Activated T-cell treated with anti-CD3 and anti-CD28 coated beads, Interleukin-2, amount 50 U/mL, for 48 hours (primary cell): Measurements from ENCODE around the gene IQCN.

ENCODE experiments used
- DNase-seq, 2 experiments: peaks; one replicate each; pipeline ENCODE4 v3.0.0-alpha.2; 2020

IQCN gene

DNA sequence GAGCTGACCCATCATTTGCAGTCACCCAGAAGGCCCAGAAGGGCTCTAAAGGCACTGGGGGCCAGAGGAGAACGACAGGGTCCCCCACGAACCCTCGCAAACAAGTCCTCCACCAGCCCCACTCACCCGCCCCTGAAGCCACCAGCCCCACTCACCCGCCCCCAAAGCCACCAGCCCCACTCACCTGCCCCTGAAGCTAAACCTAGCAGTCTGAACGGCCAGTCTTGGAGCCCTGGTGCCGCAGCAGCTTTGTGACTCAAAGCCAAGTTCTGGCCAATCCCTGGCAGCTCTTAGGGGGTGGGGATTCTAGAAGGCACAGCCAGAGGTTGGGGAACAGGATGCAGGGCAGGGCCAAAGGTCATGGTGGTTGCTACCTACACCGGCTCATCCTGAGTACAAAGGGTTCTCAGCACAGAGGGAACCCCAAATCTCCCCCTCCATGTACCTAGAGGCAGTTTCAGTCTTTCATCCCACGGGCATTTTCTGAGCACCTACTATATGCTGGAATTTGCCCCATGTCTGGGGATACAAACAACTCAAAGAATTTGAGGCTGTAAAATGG, at the start of gene IQCN:
Gene IQCN (minus strand): TSS at position 234 of the 562 bp plus-strand sequence. CDS start 4,974 bp downstream, outside the sequence.
- peak in 1 of 2 experiments; percentile 65 for DNase-seq

GRCh38 chr19:18322759-18323460, 48.7 kb upstream of the IQCN start, which contains the start of gene LSM4:
TSS of gene LSM4 (minus strand) at chr19:18323076. CDS start at chr19:18323020, 56 bp downstream.
- peak; percentile 100 for DNase-seq

GRCh38 chr19:18322318-18322758, 48.1 kb upstream of the IQCN start:
- DNase-seq, result peak; percentile 69 to 73

GRCh38 chr19:18321734-18322102, 47.5 kb upstream of the IQCN start:
- DNase-seq, result peak; percentile 53 to 63

GRCh38 chr19:18320865-18321733, 46.8 kb upstream of the IQCN start:
- DNase-seq, result no peak

DNA sequence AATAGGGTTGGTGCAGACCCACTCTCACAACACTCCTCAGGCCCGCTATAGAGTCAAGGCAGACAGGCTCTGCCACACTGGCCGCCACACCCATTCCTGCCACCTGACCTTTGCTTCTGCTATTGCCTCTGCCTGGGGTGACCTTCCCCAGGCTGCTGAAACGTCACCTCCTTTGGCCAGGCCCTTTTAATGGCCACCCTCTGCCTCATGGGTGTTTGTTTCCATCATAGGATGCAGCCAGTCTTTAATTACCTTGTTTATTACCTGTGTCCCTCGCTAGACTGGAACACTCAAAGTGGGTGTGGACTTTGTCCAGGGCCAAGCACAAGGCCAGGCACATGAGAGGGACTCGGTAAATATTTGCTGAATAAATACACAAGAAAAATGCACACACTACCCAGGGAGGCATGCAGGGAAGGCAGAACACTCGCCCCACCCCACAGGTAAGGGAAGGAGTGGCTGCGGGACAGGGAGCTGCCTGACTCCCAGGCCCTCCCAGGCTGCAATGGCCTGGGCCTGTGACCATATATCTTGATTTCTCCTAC, 45.4 kb upstream of the IQCN start:
- DNase-seq, result no peak

- DNase-seq, result peak; percentile 70 to 73
Measured at GRCh38 chr19:18317961-18318800, 43.9 kb upstream of the IQCN start.

DNA sequence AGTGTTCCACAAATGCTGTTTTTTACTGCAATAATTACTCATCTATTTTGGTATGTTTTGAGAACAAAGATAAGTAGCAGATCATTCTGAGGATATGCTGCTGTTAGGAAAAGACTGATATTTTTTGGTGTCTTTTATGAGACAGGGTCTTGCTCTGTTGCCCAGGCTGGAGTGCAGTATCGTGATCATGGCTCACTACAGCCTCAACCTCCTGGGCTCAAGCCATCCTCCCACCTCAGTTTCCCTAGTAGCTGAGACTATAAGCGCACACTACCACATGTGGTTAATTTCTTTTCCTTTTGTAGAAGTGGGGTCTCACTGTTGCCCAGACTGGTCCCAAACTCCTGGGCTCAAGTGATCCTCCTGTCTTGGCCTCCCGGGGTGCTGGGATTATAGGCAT, 39.1 kb upstream of the IQCN start:
- no peak for DNase-seq

GRCh38 chr19:18312092-18312534, 37.9 kb upstream of the IQCN start:
- no peak for DNase-seq

GRCh38 chr19:18311502-18312091, 37.3 kb upstream of the IQCN start:
- no peak for DNase-seq

GRCh38 chr19:18310966-18311365, 36.7 kb upstream of the IQCN start:
- DNase-seq, result no peak

DNA sequence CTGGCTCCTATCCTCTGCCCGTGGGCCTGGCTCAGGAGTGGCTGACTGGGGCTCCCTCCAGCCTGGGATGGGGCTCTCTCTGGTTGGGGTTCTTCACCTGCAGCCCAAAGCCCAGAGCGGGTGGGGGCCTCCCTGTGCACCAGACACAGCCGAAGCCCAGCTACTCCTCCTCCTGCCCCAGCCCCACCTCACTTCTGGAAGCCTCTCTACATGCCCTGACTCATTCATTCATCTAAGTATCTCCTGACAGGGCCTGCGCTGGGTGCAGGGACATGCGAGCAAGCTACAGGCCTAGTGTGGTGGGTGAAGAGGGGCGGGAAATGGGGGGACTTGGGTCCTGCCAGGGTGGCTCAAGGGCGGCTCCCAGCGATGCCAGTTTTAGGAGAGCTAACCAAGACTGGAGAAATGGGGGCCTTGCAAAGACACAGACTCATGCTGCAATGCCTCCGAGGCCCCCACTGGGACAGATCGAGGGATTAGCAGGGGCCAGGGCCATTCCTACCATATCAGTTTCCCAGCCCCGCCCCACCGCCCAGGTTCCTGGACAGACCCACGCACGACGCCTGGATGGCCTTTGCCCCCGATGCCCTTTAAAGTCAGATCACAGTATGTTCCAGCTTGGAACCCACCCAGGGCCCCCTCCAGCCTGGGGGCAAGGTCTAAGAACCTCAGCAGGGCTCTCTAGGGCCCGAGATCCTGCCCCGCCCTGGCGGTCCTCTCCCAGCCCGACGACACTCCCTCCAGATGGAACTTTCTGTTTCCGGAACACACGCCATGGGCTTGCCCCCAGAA, 36.1 kb upstream of the IQCN start:
- no peak for DNase-seq

DNA sequence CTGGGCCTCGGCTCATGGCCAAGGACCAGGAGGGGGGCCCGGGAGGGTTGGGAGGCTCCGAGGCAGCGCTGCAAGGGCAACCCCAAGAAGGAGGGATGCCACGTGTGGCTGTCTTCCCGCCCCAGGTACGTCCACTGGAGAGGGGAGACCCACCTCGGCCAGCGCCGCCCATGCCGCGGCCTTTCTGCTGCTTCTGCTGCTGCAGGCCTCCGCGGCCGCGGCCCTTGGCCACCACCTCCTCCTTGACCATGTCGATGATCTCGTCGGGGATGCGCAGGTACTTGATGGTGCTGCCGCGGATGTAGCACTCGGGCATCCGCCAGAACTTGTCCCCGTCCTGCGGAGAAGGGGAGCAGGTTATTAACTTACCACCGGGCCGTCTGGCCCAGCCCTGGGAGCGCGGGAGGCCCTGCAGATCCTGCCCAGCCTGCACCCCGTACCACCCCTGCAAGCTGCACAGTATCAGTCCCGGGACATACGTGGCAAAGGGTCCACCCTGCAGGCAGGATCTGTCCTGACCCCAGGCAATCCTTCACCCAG, 35.3 kb upstream of the IQCN start:
- DNase-seq, result no peak

GRCh38 chr19:18308948-18309325, 34.7 kb upstream of the IQCN start:
- no peak for DNase-seq

DNA sequence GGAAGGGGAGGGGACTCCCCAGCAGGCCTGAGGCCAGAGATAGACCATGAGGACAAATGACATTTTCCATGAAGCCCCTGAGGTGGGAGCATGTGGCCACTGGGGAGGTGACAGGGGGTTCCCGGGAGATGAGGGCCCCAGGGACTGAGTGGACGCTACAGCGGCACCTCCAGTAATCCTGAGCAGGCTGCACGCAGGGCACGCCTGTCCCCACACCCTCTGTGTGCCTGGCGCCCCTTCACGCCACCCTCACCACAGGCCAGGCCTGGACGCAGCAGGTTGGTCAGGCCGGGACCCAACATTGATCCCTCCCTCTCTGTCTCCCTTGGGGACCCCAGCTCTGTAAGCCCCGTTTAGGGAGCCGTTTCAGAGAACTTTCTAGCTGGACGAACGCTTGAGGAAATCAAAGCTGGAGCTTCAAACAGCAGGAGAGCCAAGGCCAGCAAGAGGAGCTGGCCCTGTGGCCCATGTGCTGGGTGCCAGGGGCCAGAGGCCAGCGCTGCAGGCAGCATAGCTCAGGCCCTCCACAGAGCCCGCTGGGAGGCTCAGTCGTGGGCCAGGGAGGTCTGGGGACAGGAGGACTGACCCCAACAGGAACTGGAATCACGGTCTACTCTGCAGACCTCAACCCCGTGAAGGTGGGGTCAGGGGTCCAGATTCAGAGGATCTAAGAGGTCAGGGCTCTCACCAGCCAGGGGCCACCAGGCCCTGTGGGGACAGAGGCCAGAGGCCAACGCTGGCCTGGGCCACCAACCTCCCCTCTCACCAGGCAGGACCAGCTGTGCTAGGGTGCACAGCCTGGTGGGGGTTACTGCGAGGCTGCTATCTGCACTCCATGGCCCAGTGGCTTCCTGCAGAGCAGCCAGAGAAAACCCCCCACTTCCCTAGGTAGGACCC, 34.0 kb upstream of the IQCN start:
- DNase-seq, result no peak

DNA sequence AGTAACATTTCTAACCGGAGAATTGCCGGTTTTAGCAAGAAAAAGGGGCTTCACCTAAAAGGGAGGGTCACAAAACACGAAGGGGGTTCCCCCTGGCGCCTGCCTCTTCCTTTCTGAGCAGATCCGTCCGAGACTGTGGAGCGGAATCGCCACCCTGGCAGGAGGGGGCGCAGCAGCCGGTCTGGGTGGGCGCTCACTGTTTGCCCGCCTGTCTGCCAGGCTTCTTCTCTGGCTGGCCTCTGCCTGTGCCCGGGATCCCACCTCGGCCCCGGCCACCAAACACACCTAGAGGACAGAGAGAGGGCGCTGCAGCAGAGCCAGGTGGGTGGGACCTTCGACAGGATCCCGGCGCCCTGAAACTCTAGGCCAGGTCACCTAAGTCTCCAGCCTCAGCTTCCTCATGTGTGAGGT, 33.0 kb upstream of the IQCN start:
- DNase-seq, result peak in 1 of 2 experiments; percentile 42

DNA sequence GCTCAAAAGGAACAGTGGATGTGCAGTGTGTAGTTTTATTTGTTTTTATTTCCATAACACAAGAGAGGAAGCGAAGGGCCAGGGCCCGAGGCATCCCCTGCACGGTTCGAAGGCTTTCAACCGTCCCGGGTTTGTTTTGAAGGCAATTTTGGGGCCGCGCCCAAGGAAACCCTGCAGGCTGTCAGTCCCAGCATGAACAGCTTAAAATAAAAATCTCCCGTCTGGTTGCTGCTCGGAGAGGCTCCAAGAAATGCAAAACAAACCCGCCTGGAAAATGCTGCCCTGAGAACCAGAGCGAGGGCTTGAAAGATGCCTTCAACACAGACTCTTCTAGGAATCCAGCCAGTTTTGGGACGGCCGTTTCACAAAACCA, 32.6 kb upstream of the IQCN start:
- DNase-seq, result no peak

- DNase-seq, result peak in 1 of 2 experiments; percentile 41
Measured at GRCh38 chr19:18306209-18306887, 32.1 kb upstream of the IQCN start.
